K562 (cell line): ENCODE data around the gene ZNF629. TPM values are rescaled to one million over a fixed set of nuclear protein-coding genes. Genes with fewer than 3 reads are reported as not detected.

Source experiments
- AFF4 ChIP-seq: sonication (generic); formaldehyde crosslinking; IDR thresholded peaks from 2 replicates; pipeline ENCODE4 v1.8.0; 2023; ENCODE audit warnings: mild to moderate bottlenecking, missing genetic modification reagents
- ELK1 ChIP-seq: sonication (generic); formaldehyde crosslinking; IDR thresholded peaks from 2 replicates; pipeline ENCODE4 v1.8.1; 2022; ENCODE audit warnings: missing genetic modification reagents
- GTF2F1 ChIP-seq: IDR thresholded peaks from 2 replicates; pipeline ENCODE4 v1.6.1; 2011; ENCODE audit warnings: low read depth, low read length, improper control_type of control experiment
- HMGN3 ChIP-seq: IDR thresholded peaks from 2 replicates; pipeline ENCODE4 v1.6.1; 2011; ENCODE audit warnings: borderline replicate concordance, low read depth, mild to moderate bottlenecking, mixed read lengths, low read length; ENCODE audit not compliant: insufficient read length; ENCODE audit errors: extremely low read depth
- JUND ChIP-seq, 2 experiments: IDR thresholded peaks; 2 replicates in 1 of 2; 3 replicates in 1 of 2; pipeline ENCODE4 v1.6.1; 2011; ENCODE audit warnings: borderline replicate concordance in 2 of 2, low read depth in 2 of 2, low read length in 2 of 2, improper control_type of control experiment in 1 of 2, missing biosample characterization in 1 of 2, missing genetic modification characterization in 1 of 2, missing genetic modification reagents in 1 of 2
- KDM5B ChIP-seq: fragments of 200-600 bp; sonication (generic); IDR thresholded peaks from 2 replicates; pipeline ENCODE4 v1.6.1; 2012; ENCODE audit warnings: low read depth, mild to moderate bottlenecking, moderate library complexity, low read length, control low read depth, inconsistent platforms; ENCODE audit not compliant: insufficient replicate concordance
- NR0B1 ChIP-seq: fragments of 450-650 bp; IDR thresholded peaks from one replicate; pipeline ENCODE4 v1.6.1; 2018; ENCODE audit warnings: mild to moderate bottlenecking, moderate library complexity; ENCODE audit not compliant: partially characterized antibody
- NR2C2 ChIP-seq, 2 experiments: fragments of 200-800 bp in 1 of 2; sonication (Bioruptor generic) in 1 of 2; sonication (generic) in 1 of 2; formaldehyde crosslinking in 1 of 2; IDR thresholded peaks; 2 replicates each; pipeline versions ENCODE4 v1.6.1 to v1.8.0; 2016 to 2022; ENCODE audit warnings: mild to moderate bottlenecking in 1 of 2, missing compliant biosample characterization in 1 of 2, missing genetic modification characterization in 1 of 2, missing genetic modification reagents in 1 of 2
- SREBF1 ChIP-seq: fragments of 150-350 bp; IDR thresholded peaks from 2 replicates; pipeline ENCODE4 v1.6.1; 2014; ENCODE audit warnings: antibody characterized with exemption, low read depth, low read length, borderline replicate concordance
- SUPT5H ChIP-seq: fragments of 450-650 bp; IDR thresholded peaks from 2 replicates; pipeline ENCODE4 v1.6.1; 2016
- TEAD4 ChIP-seq, 2 experiments: sonication (generic) in 1 of 2; formaldehyde crosslinking in 1 of 2; IDR thresholded peaks; 2 replicates each; pipeline versions ENCODE4 v1.6.1 to v1.8.0; 2012 to 2022; ENCODE audit warnings: borderline replicate concordance in 1 of 2, inconsistent platforms in 1 of 2, low read length in 1 of 2, mild to moderate bottlenecking in 1 of 2, missing genetic modification reagents in 1 of 2
- USF1 ChIP-seq: sonication (generic); formaldehyde crosslinking; IDR thresholded peaks from 2 replicates; pipeline ENCODE4 v1.9.0; 2022; ENCODE audit warnings: mild to moderate bottlenecking, missing genetic modification reagents
- ZBTB34 ChIP-seq: fragments of 250-450 bp; sonication (Bioruptor Pico); IDR thresholded peaks from 2 replicates; pipeline ENCODE4 v1.8.0; 2021; ENCODE audit warnings: mild to moderate bottlenecking, moderate library complexity
- ZNF134 ChIP-seq: fragments of 250-450 bp; sonication (Bioruptor Pico); conservative IDR thresholded peaks from 2 replicates; pipeline ENCODE4 v1.4.0; 2020
- ZNF764 ChIP-seq: fragments of 250-450 bp; sonication (Bioruptor Pico); IDR thresholded peaks from 2 replicates; pipeline ENCODE4 v1.4.0; 2020; ENCODE audit warnings: low read depth, mild to moderate bottlenecking, moderate library complexity
- polyA plus RNA-seq, 8 experiments: library from polyadenylated mRNA; depleted of rRNA in 4 of 8; stranded (reverse) in 5 of 8; unstranded in 3 of 8; fragments of >200 nt; fragmentation: Nextera tagmentation in 2 of 8; fragmentation: Illumina TruSeq in 1 of 8; extraction: Ambion mirVana in 2 of 8; extraction: Trizol in 1 of 8; gene quantifications; 2 replicates each; pipeline versions ENCODE4 v1.2.1 to v1.2.3, GENCODE V29; 2011 to 2014; ENCODE audit warnings: inconsistent platforms in 1 of 8, missing spikeins in 1 of 8
- total RNA-seq, 7 experiments: library from RNA; depleted of rRNA in 6 of 7; stranded (reverse); fragments of >200 nt in 6 of 7; fragmentation: Illumina TruSeq in 2 of 7; extraction: Trizol in 2 of 7; gene quantifications; 2 replicates each; pipeline versions ENCODE4 v1.2.1 to v1.2.3, GENCODE V29; 2011 to 2021; ENCODE audit warnings: low replicate concordance in 1 of 7

ZNF629 gene
- total and polyA plus RNA-seq, 9 of the 15 experiments (the other 6 are each of a cell fraction or from before 2014, with no cell fraction given): 0.44 to 18.8 (median 7.4) TPM

- peak; percentile 82 for TF ChIP-seq HMGN3
- no peak for TF ChIP-seq JUND (IDR thresholded peaks at IDR 0.05; ENCODE audit: borderline replicate concordance, low read depth, low read length)
- no peak; the same call in 2 of the 3 replicates for TF ChIP-seq JUND (tag; IDR thresholded peaks at IDR 0.05; ENCODE audit: borderline replicate concordance, low read depth, low read length)
- peak; percentile 46; the same call in 1 of the 2 replicates for TF ChIP-seq NR2C2 (CRISPR knock-in tag; IDR thresholded peaks at IDR 0.05)
- TF ChIP-seq NR2C2 (tag; IDR thresholded peaks at IDR 0.05): peak; percentile 28; the same call in 1 of the 2 replicates
- peak; percentile 85 for TF ChIP-seq SUPT5H
- peak; percentile 40; the same call in 1 of the 2 replicates for TF ChIP-seq TEAD4 (IDR thresholded peaks at IDR 0.05; ENCODE audit: low read length)
- no peak for TF ChIP-seq TEAD4 (CRISPR knock-in tag; IDR thresholded peaks at IDR 0.05; ENCODE audit: borderline replicate concordance)
- TF ChIP-seq ZNF764 (CRISPR knock-in tag): no peak
- TF ChIP-seq NR0B1: no peak
- peak; percentile 64 for TF ChIP-seq KDM5B
- TF ChIP-seq ELK1 (CRISPR knock-in tag): no peak
- TF ChIP-seq ZNF134 (CRISPR knock-in tag): no peak
- TF ChIP-seq ZBTB34 (CRISPR knock-in tag): no peak
- 0 out of 2 replicates have a peak, but pooled peaks have one; percentile 62 for TF ChIP-seq GTF2F1
- 0 out of 2 replicates have a peak, but pooled peaks have one; percentile 12 for TF ChIP-seq SREBF1
- peak; percentile 99 for TF ChIP-seq USF1 (CRISPR knock-in tag)
- TF ChIP-seq AFF4 (CRISPR knock-in tag): peak; percentile 63; the same call in 1 of the 2 replicates
Measured at GRCh38 chr16:30747799-30748633, 39.0 kb downstream of the ZNF629 start, which contains the start of gene PHKG2 (continued).
